Measurements from ENCODE around the gene TBCD.

The TBCD gene

DNA sequence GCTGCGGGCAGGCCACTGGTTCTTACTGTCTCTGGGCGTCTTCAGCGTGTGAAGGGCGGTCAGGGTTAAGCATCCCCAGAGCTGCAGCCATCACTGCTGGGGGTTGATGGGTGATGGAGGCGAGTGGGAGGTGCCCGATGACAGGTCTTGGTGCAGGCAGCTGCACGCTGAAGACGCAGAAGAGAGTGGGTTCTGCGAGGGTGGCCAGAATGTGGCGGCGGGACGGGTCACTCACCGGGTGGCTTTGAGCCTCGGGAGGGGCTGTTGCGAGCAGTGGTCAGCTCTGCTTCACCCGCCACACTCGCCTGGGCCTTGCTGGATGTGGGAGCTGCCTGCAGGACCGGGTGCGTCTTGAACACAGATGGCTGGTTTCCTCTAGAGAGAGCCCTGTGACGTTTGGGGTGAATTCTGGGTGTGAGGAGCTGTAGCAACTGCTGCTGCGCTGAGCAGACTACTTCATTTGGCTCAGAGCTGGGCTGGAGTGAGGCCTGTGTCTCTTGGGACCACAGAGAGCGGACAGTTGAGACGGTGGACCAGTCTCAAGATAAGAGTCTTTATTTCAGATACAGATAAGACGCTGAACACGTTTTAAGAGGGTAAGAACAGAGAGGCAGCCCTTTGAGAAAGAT lies 132.6 kb downstream of the TBCD start:
- H3K4me3 ChIP-seq (ENCODE audit: low read depth, low read length) = no peak overlapping the region

DNA sequence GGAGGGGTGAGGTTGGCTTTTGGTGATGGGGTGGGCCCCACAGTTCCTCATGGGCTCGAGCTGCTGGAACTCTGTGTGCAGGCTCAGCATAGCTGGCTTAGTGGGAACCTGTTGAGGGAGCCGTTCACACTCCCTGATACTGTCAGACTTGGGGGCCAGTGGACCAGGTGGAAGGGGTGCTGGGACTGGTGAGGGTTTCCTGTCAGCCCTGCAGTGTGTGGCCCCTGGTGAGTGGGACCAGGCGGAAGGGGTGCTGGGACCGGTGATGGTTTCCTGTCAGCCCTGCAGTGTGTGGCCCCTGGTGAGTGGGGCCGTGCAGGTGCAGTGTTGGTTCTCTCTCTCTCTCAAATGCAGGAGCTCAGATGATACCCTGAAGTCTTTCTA lies 133.1 kb downstream of the TBCD start:
- CTCF ChIA-PET = interaction anchor here (0.9 to 2.5 kb wide), 10 partner anchors 9 to 216 kb away, joined by 3 to 13 read pairs (median 4); no protein-coding TSS in a partner anchor
- no peak for DNase-seq (ENCODE audit: low read depth, low spot score)
- no peak overlapping the region for H3K4me3 ChIP-seq (ENCODE audit: low read depth, low read length)
- TF ChIP-seq, protein P1, sequence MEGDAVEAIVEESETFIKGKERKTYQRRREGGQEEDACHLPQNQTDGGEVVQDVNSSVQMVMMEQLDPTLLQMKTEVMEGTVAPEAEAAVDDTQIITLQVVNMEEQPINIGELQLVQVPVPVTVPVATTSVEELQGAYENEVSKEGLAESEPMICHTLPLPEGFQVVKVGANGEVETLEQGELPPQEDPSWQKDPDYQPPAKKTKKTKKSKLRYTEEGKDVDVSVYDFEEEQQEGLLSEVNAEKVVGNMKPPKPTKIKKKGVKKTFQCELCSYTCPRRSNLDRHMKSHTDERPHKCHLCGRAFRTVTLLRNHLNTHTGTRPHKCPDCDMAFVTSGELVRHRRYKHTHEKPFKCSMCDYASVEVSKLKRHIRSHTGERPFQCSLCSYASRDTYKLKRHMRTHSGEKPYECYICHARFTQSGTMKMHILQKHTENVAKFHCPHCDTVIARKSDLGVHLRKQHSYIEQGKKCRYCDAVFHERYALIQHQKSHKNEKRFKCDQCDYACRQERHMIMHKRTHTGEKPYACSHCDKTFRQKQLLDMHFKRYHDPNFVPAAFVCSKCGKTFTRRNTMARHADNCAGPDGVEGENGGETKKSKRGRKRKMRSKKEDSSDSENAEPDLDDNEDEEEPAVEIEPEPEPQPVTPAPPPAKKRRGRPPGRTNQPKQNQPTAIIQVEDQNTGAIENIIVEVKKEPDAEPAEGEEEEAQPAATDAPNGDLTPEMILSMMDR (IDR thresholded peaks at IDR 0.05; ENCODE audit: insufficient read depth, low read length, missing control alignments) = no peak
- POLR2A ChIA-PET = no interaction called here

More for the DNA sequence above, 132.6 kb downstream of the TBCD start:
- ChIA-PET POLR2A (no interaction called here), CTCF (interaction anchor here (1.0 to 2.5 kb wide), 6 partner anchors 8 to 103 kb away, joined by 3 to 13 read pairs (median 4); no protein-coding TSS in a partner anchor)
- DNase-seq (ENCODE audit: low read depth, low spot score) = no peak
- TF ChIP-seq, protein P1 (IDR thresholded peaks at IDR 0.05; ENCODE audit: insufficient read depth, low read length, missing control alignments) = no peak

DNA sequence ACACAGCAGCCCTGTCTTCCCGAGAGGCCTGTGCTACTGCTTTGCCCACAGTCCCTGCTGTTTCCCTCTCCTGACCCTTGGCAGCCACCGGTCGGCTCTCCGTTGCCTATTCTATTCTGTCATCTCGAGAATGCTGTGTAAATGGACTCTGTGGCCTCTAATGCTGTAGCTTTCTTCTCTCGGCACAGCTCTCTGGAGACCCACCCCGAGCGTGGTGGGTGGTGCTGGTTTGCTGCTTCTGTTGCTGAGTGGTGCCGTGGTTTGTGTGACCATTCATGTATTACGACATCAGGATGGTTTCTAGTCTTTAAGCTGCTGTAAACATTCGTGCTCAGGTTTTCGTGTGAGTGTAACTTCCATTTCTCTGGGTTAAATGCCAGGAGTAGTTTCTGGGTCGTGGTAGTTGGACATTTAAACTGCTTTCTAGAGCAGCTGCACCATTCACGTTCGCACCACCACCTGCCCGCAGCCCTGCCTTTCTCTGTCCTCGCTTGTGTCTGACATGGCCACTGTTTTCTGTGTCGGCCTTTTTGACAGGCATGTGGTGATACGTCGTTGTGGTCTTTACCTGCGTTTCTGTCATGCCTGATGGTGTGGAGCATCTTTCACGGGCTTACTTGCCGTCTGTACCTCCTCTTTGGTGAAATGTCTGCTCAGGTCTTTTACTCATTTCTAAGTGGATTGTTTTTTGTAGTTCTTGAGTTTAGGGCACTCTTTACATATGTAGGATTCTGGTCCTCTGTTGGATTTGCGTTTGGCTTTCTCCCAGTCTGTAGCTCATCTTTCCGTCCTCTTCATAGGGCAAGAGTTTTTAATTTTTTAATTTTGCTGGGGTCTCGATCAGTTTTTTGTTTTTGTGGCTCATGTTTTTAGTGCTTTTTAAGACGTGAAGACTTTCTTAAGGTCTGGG lies 135.6 kb downstream of the TBCD start:
- no peak overlapping the region for H3K4me3 ChIP-seq (ENCODE audit: low read depth, low read length)
- CTCF ChIA-PET = interaction anchor here (0.6 to 2.5 kb wide), 3 partner anchors 11 to 70 kb away, joined by 3 to 13 read pairs (median 3); no protein-coding TSS in a partner anchor
- TF ChIP-seq, protein P1 (IDR thresholded peaks at IDR 0.05; ENCODE audit: insufficient read depth, low read length, missing control alignments) = no peak
- no peak for DNase-seq (ENCODE audit: low read depth, low spot score)
- POLR2A ChIA-PET = no interaction called here

DNA sequence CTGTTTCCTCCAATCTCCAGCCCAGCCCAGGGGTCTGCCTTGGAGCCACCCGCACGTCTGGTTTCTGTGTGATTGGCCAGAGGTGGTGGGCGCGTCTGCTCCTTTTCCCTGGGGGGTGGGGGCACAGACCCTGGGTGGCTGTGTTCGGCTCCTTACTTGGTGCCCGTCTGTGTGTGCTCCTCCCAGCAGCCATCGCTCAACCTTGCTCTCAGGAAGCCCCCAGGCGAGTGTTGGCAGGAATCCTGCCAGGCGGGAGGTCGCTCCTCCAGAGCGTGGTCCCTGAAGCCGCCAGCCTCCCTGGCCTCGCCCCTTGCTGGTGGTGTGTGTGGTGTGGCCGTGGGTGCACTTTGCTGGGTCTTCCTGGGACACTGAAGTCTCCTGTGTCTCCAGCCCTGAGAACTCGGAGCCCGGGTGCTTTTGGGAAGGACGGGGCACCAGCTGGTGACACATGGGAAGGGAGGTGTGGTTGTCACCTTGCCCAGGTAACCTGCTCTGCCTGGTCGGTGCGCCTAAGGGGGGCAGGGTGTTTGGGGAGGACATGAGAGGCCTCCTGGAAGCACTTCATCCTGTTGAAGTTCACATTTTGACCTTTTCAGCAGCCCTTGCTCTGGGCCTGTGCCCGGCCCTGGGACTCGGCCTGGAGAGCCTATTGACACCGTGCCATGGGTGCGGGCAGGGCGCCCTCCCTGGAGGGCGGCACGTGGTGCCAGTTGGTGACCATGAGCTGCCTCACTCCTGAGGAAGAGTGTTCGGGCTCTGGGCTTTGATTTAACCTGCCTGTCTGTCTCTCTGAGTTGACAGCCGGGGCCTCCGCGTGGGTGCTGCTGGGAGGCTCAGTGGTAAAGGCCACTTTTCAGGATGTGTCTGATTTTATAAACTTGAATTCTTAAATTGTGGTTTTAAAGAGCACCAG lies 137.0 kb downstream of the TBCD start:
- ChIA-PET CTCF (interaction anchor here (0.9 to 1.0 kb wide), 2 partner anchors 26 to 121 kb away, joined by 3 to 4 read pairs; no protein-coding TSS in a partner anchor), POLR2A (no interaction called here)
- H3K4me3 ChIP-seq (ENCODE audit: low read depth, low read length) = no peak overlapping the region
- no peak for DNase-seq (ENCODE audit: low read depth, low spot score)
- TF ChIP-seq, protein P1 (IDR thresholded peaks at IDR 0.05; ENCODE audit: insufficient read depth, low read length, missing control alignments) = no peak

DNA sequence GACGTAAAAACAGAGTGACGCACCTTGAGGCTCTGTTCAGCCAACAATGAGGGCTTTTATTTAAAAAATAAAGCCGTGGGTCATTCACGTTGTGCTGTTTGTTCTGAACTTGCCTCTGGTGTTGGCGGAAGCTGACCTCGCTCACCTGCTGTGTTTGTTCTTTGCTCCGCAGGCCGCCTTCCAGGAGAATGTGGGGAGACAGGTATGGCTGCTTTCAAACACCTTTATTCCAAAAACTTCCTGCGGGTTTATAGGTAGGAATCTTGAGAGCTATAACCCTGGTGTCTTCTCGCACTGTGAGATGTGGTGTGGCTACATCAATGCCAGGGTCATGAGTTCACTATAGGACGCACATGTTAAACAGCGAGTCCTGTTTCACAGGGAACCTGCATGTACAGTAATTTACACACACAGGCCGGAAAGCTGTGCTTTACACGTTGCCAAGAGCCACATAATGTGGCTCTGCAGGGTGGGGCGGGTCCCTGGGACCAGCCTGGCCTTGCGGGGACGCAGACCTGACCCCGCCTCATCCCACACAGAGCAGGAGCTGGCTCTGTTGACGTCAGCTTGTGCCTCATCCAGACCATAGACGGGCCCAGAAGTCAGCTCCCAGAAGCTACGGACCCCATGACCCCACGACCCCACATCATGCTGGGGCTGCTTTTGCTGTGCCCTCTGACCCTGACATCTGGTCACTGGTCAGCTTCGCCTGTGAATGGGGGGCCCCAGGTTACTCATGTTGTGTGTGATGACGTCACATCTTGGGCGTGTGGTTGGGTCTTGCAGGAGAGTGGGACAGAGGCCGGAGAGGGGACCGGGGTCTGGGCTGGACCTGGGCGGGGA lies 137.9 kb downstream of the TBCD start:
- TF ChIP-seq, protein P1 (IDR thresholded peaks at IDR 0.05; ENCODE audit: insufficient read depth, low read length, missing control alignments) = no peak
- CTCF ChIA-PET = interaction anchor here (0.9 to 1.0 kb wide), 2 partner anchors 25 to 122 kb away, joined by 3 to 4 read pairs; no protein-coding TSS in a partner anchor
- DNase-seq (ENCODE audit: low read depth, low spot score) = no peak
- no peak overlapping the region for H3K4me3 ChIP-seq (ENCODE audit: low read depth, low read length)
- POLR2A ChIA-PET = no interaction called here
